Activated naive CD8-positive, alpha-beta T cell treated with anti-CD3 and anti-CD28 coated beads for 36 hours (primary cell): ENCODE measurements around the gene LRP1. TPM values are rescaled to one million over a fixed set of nuclear protein-coding genes. Genes with fewer than 3 reads are reported as not detected.

Experiments
- DNase-seq: peaks from one replicate; pipeline ENCODE4 v3.0.0; 2021
- H3K27ac Mint-ChIP-seq: one replicate; pipeline ENCODE4 v1.8.0; 2022; ENCODE audit warnings: mild to moderate bottlenecking, moderate library complexity, mixed read lengths
- H3K27me3 Mint-ChIP-seq: one replicate; pipeline ENCODE4 v1.8.0; 2022; ENCODE audit warnings: mild to moderate bottlenecking, mixed read lengths
- H3K36me3 Mint-ChIP-seq: one replicate; pipeline ENCODE4 v1.8.0; 2021; ENCODE audit warnings: mild to moderate bottlenecking, mixed read lengths
- H3K4me1 Mint-ChIP-seq: one replicate; pipeline ENCODE4 v1.8.0; 2021; ENCODE audit warnings: mixed read lengths
- H3K4me3 Mint-ChIP-seq: one replicate; pipeline ENCODE4 v1.8.0; 2022; ENCODE audit warnings: mild to moderate bottlenecking, moderate library complexity, mixed read lengths
- H3K9me3 Mint-ChIP-seq: one replicate; pipeline ENCODE4 v1.8.0; 2022; ENCODE audit warnings: mixed read lengths
- total RNA-seq, 2 experiments: library from RNA; stranded (reverse); gene quantifications; one replicate each; pipeline ENCODE4 v1.2.3, GENCODE V29; 2021

Gene LRP1
- total RNA-seq, 2 experiments from 2014 or later = 1.3 to 2.0 TPM

GRCh38 chr12:57258977-57259970 lies 131.0 kb downstream of the LRP1 start:
- no peak overlapping the region for H3K27ac Mint-ChIP-seq
- peaks cover 6% of the 10 kb centered on the region for H3K4me1 Mint-ChIP-seq
- no peak for DNase-seq
- H3K9me3 Mint-ChIP-seq = no peaks in the 10 kb centered on the region
- no peaks in the 10 kb centered on the region for H3K27me3 Mint-ChIP-seq
- no peak overlapping the region for H3K4me3 Mint-ChIP-seq
- peaks cover 3% of the 10 kb centered on the region for H3K36me3 Mint-ChIP-seq

- H3K4me1 Mint-ChIP-seq = peaks cover 6% of the 10 kb centered on the region
- H3K27ac Mint-ChIP-seq = no peak overlapping the region
- no peak overlapping the region for H3K4me3 Mint-ChIP-seq
- no peaks in the 10 kb centered on the region for H3K9me3 Mint-ChIP-seq
- no peaks in the 10 kb centered on the region for H3K27me3 Mint-ChIP-seq
- no peak for DNase-seq
- peaks cover 3% of the 10 kb centered on the region for H3K36me3 Mint-ChIP-seq
Measured at GRCh38 chr12:57260366-57260765, 132.1 kb downstream of the LRP1 start.

- H3K9me3 Mint-ChIP-seq = no peaks in the 10 kb centered on the region
- H3K27me3 Mint-ChIP-seq = no peaks in the 10 kb centered on the region
- DNase-seq = no peak
- H3K27ac Mint-ChIP-seq = no peak overlapping the region
- H3K4me3 Mint-ChIP-seq = no peak overlapping the region
- peaks cover 6% of the 10 kb centered on the region for H3K4me1 Mint-ChIP-seq
- H3K36me3 Mint-ChIP-seq = peaks cover 3% of the 10 kb centered on the region
Measured at GRCh38 chr12:57261428-57261865, 133.2 kb downstream of the LRP1 start.

- Mint-ChIP-seq H3K4me3 (no peak overlapping the region), H3K4me1 (peaks cover 6% of the 10 kb centered on the region), H3K36me3 (peaks cover 3% of the 10 kb centered on the region), H3K27me3 (no peaks in the 10 kb centered on the region), H3K27ac (no peak overlapping the region), H3K9me3 (no peaks in the 10 kb centered on the region)
- no peak for DNase-seq
Measured at GRCh38 chr12:57262126-57262822, 134.0 kb downstream of the LRP1 start.

Other genes starting within 250 kb of the LRP1 start
- gene SDR9C7, start 194.1 kb upstream of the LRP1 start, total RNA-seq = not detected
- under 1 TPM; 0.10 to 0.12 TPM for gene RDH16, start 170.9 kb upstream of the LRP1 start, total RNA-seq
- 1 to 10 TPM; 7.0 to 7.2 TPM for gene ZBTB39, start 121.9 kb upstream of the LRP1 start, total RNA-seq
- gene TAC3, start 112.0 kb upstream of the LRP1 start, total RNA-seq = under 1 TPM; 0.31 to 0.32 TPM
- 1 to 10 TPM; 1.3 to 1.4 TPM for gene MYO1A, start 78.4 kb upstream of the LRP1 start, total RNA-seq
- gene NEMP1, start 49.7 kb upstream of the LRP1 start, total RNA-seq = 10 to 100 TPM; 50.5 to 51.2 TPM
- gene NAB2, start 39.4 kb upstream of the LRP1 start, total RNA-seq = 10 to 100 TPM; 47.2 to 48.0 TPM
- gene STAT6, start 17.1 kb upstream of the LRP1 start, total RNA-seq = 100 to 1,000 TPM; 256 to 259 TPM
- gene LRP1-AS, start 19.1 kb downstream of the LRP1 start, total RNA-seq = not detected
- under 1 TPM; 0.19 to 0.26 TPM for gene NXPH4, start 88.3 kb downstream of the LRP1 start, total RNA-seq
- 100 to 1,000 TPM; 517 to 532 TPM for gene SHMT2, start 101.2 kb downstream of the LRP1 start, total RNA-seq
- 1 to 10 TPM; 2.0 to 2.6 TPM for gene STAC3, start 122.7 kb downstream of the LRP1 start, total RNA-seq